Nucleus accumbens (tissue), 56 donors: Measurements from ENCODE around the gene GNAZ.
A peak's percentile ranks its signal among the peaks of the same experiment; 100 is the strongest.

Experiments
- DNase-seq, 56 donors: peaks; one replicate each; lab custom pipeline; 2025; lab: John Stamatoyannopoulos, UW

Gene GNAZ

DNA sequence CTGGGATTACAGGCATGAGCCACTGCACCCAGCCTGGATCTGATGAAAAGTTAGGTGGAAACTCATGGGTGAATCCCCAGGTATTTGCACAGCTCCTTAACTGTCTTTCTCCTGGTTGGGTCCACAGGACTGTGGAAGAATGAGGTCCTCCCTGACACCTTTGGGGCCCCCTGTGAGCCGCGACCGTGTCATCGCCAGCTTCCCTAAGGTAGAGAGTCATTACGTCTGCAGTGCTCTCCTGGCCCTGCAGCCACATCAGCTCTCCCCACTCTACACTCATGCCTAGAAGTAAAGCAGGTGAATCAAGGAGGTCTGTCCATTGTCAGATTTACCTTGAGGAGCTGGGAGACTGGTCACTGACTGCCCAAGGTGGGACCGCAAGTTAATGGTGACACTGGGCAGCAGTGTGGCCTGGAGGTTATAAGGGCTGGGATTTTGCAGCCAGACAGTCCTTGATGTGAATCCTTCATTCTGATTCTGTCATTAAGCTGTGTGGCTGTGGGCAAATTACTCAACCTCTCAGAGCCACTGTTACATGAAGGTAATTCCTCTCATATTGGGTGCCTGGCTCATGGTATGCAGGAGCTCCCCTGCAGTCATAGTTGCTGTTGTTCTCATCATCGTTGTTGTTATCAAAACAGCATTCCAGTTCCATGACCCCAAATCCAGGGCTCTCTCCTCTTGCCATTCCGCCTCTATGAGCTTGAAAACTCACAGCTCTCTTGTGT lies 76.3 kb downstream of the GNAZ start:
- DNase-seq: no peak

DNA sequence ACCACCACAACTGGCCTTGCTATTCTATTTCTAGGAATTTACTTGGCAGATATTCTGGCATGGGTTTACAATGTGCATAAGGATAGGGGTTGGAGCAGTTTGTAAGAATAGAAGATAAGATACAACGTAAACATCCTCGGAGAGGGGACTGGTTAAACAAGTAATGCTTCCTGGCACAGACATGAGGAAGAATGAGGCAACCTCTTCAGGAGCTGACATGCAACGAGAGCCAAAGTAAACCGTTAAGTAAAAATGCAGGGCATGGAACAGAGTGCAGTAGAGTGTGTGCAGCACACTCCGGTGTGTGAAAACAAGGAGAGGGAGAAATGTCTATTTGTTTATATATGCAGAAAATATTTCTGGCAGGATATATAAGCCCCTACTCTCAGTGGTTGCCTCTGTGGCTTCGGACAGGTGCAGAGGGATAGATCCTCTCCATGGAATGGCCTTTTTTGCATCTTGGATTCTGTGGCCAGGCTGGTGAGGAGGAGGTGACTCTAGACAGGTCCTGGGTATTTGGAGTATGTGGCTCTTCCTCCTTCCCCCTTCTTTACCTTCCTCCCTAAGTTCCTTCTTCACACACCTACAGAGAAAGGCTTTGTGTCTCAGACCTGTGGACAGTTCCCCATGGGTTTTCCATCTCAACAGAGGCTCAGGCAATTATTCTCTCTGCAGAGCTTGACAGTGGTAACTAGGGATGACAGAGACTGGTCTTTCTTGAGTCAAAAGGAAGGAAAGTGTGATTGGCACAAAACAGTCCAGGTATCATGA lies 77.5 kb downstream of the GNAZ start:
- no peak for DNase-seq

DNA sequence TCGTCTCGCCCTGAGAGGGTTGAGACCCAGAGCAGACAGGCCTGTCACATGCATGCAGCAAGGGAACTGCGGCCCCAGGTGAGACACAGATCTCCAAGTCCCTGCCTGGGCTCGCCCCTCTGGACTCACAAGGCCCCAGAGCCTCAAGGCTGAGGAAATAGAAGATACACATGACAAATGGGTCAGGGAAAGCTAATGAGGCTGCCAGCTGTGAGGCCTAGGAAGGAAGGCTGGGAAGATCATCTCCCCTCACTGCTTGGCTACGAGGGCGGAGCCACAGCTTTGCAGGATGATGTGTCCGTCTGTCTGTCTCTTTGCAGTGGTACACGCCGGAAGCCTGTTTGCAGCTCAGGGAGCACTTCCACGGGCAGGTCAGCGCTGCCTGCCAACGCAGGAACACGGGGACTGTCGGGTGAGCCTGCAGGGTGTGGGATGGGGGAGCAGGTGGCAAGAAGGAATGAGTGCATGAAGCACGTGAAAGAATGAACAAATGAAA lies 79.5 kb downstream of the GNAZ start:
- no peak for DNase-seq

- DNase-seq: no peak
Measured at GRCh38 chr22:23150762-23151161, 80.4 kb downstream of the GNAZ start.

GRCh38 chr22:23151827-23152226 lies 81.5 kb downstream of the GNAZ start:
- no peak for DNase-seq

GRCh38 chr22:23152238-23153114 lies 82.2 kb downstream of the GNAZ start:
- no peak for DNase-seq

DNA sequence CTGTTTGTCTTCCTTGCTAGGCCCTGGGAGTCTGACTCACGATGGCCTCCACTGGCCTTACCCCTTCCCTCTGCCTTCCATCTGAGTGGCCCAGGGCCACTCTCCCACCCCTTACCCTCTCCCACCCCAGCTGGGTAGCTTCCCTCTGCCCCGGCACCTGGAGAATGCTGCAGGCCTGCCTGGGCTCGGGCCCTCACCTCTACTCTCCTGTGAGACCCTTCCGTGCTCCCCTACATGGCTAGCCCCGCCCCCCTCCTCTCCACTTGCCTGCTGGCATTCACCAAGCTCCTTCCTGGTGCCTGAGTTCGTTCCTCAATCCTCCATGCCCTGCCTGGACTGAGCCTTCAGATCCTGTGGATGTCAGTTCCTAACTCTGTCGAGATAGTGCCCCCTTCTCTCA lies 83.7 kb downstream of the GNAZ start:
- DNase-seq: no peak

DNA sequence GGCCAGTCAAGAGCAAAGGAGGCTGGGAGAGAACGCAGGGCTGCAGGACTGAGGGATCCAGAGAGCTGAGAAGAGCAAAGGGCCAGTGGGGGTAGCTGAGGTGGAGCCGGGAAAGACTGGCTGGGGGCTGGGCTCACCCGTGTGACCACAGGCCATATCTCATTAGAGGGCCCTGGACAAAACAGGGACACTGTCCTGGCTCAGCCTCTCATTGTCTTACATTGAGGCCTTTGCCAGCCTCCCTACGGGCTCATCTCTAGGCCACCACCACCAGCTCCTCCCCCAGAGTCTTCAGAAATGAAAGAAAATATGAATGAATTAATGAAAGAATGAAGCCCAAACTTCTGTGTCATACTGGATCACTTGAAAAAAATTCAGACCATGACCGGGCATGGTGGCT lies 84.1 kb downstream of the GNAZ start:
- DNase-seq: no peak

DNA sequence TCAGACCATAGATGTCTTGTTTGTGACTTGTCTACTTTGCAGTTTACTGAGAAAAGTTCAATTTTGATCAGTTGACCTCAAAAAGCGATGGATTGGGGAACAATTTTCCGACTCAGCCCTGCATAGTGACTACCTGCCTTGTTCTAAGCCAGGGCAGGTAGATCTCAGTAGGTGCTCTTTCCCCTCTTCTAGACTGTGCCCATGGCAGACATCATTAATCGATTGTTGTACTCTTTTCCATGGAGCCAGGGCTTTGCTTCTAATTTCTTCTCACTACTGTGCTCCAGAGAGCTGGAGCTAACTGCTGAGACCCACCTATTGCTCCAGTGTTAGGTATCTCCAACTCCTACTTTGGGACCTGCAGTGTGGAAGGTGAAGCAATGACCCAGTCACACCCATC lies 84.8 kb downstream of the GNAZ start:
- no peak for DNase-seq

GRCh38 chr22:23155831-23156230 lies 85.5 kb downstream of the GNAZ start:
- DNase-seq: no peak

DNA sequence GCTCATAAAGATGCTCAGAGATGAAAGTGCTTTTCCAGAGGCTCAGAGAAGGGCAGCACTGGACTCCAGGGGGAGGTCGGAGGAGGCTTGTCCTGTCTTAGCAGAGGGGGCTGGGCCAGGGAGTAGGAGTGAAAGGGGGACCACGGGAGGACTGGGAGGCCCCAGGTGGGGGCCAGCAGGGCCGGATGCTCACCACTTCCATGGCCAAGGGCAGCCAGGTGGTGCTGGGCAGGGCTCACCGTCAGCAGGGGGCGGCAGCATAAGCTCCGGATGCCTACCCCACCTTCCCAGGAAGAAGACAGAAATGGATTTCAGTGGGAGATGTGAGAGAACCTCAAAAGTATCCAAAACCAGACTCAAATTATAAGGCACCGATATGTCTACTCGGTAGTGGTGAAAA lies 86.0 kb downstream of the GNAZ start:
- no peak for DNase-seq

DNA sequence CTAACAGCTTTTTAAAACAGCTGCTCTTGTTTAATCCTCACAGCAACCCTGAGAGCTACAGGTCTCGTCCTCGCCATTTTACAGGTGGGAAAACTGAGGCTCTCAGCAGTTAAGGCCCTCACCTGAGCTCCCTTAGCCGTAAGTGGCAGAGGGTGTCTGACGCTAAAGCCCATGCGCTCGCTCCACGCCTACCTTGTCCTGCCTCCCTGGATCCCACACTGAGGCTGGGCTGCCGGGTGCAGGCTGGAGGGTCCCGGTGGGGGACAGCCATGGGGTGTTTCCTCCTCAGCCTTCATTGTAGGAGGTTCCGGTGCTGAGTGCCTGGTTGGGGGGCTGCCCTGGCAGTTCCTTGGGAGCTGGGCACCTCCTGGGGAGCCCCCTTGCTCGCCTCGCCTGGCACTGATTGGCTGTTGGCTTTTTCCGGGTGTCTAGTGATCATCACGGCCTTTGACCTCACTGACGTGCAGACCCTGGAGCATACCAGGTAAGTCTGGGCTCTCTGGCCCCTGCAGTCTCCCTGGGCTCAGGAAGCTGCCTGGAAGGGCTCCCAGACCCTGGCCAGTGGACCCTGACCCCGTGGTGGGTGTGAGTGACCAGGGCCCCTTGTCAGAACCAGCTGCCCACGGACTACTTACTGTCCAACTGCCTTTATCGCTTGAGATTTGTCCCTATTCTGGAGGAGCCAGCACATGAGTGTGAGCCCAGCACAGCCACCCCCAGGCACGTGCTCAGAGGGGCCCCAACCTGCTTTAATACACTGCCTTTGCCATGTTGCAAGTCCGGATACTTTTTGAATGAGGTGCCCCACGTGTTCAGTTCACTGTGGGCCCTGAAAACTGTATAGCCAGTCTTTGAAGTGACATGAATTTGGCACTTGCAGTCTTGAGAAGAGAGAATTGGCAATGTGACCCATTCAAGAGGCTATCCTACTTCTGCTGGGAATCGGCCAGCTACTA lies 87.5 kb downstream of the GNAZ start:
- no peak for DNase-seq

GRCh38 chr22:23158516-23159290 lies 88.4 kb downstream of the GNAZ start:
- no peak for DNase-seq

DNA sequence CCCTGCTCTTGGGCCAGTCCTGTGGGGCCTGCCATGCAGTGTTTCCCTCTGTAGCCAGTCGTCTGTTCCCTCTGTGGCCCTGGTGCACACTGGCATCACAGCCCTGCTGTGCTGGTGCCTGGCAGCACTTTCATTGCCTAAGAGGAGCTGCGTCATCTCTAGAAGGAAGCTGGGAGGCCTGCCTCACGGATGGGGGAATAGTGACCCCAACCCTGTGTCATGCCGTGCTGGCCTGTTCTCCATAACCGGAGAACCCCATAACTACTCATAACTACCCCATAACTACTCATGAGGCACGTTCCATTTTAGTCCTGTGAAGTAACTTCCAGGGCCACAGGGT lies 88.9 kb downstream of the GNAZ start:
- no peak for DNase-seq

GRCh38 chr22:23161029-23161428 lies 90.7 kb downstream of the GNAZ start:
- no peak for DNase-seq

GRCh38 chr22:23161574-23161973 lies 91.3 kb downstream of the GNAZ start:
- no peak for DNase-seq

DNA sequence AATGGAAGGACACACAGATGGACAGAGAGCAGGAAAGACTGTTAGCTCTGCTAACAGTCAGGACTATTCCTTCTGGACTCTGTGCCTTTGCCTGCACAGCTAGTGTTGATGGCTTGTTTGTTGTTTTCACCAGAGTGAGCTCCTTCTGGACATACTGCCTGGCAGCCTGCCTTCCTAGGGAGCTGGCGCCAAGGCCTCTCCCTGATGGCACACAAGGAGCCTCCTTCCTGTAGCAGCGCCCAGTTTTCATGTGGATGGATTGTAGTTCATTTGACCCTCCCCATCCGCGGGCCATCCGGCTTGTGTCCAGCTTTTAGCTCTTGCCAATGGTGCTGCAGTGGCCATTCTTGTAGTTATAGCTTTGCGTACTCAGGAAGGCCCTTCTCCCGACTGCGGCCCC lies 93.3 kb downstream of the GNAZ start:
- peak in 50 of 56 donors; percentile 8 to 83 (median 52) for DNase-seq

DNA sequence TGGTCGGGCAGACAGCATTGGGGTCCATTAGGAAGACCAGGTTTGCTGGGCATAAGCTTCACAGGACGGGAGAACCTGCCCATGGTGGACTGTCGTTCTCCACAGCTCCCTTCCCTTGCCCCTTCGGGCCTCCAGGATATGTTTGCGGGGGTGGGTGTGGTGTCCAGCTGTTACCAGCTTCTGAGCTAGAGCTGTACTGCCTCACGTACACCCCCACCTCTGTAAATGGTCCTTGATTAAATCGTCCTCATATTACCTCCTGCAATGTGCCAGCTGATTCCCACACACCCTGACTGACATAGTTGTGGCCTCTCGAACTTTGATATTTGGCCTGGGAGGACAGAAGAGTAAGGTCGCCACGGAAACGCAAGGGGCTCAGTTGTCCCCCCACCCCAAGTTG lies 93.8 kb downstream of the GNAZ start:
- DNase-seq: no peak
